ENCODE data around the gene NEURL3.

NEURL3 gene

DNA sequence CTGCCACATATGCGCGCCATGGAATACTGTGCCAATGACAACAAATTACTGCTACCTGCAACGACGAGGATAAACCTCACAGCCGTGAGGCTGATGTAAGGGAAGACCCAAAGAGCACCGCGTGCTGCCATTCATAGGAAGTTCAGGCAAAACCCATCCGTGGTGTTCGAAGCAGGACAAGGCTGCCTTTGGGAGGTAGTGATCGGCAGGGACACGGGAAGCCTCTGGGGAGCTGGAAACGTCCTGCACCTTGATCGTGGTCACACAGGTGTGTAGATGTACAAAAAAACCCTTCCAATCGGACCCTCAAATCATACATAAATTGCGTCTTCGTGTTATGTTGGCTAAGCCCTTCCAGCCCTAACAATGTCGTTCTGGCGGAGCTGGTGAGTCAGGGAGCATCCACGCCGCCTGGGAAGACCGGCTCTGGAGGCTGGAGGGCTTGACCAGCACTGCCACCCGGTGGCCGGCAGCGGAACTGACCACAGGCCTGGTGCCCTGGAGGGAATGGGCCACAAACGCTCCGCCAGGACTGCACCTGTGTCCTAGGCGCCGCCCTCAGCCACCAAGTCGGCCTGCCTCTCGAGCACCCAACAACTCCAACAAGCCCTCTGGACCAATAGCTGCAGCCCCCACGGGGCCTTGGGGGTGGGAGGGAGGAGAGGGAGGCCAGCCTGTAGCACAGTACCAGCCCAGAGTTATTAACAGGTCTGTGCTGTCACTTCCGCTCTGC is 4.1 kb upstream of the NEURL3 start (continued):
- TF ChIP-seq ZNF654 (tag by site-specific recombination; IDR thresholded peaks at IDR 0.05; ENCODE audit: low read depth) (peak; percentile 73), ZBTB7A (tag by site-specific recombination; IDR thresholded peaks at IDR 0.05; ENCODE audit: low read depth) (no peak), KLF8 (tag by site-specific recombination; IDR thresholded peaks at IDR 0.05) (no peak), ZNF16 (tag by site-specific recombination; IDR thresholded peaks at IDR 0.05; ENCODE audit: low read depth) (no peak), EGR2 (tag by site-specific recombination; IDR thresholded peaks at IDR 0.05; ENCODE audit: low read depth) (no peak), KLF7 (tag by site-specific recombination; IDR thresholded peaks at IDR 0.05; ENCODE audit: borderline replicate concordance) (no peak), ZNF133 (tag by site-specific recombination; IDR thresholded peaks at IDR 0.05) (no peak), SP2 (tag by site-specific recombination; IDR thresholded peaks at IDR 0.05) (no peak), ZNF335 (tag by site-specific recombination; conservative IDR thresholded peaks at IDR 0.05) (peak; percentile 30), ZNF311 (tag by site-specific recombination; IDR thresholded peaks at IDR 0.05; ENCODE audit: borderline replicate concordance) (no peak), REPIN1 (tag by site-specific recombination; IDR thresholded peaks at IDR 0.05; ENCODE audit: low read depth) (no peak), ZNF776 (tag by site-specific recombination; IDR thresholded peaks at IDR 0.05; ENCODE audit: borderline replicate concordance) (no peak), ZNF132 (tag by site-specific recombination; IDR thresholded peaks at IDR 0.05; ENCODE audit: borderline replicate concordance) (no peak), BCL11B (tag by site-specific recombination; IDR thresholded peaks at IDR 0.05; ENCODE audit: low read depth) (no peak), ZNF302 (tag by site-specific recombination; IDR thresholded peaks at IDR 0.05; ENCODE audit: low read depth) (no peak), SETDB1 (IDR thresholded peaks at IDR 0.05; ENCODE audit: insufficient read length, low read length) (no peak), OVOL3 (tag by site-specific recombination; IDR thresholded peaks at IDR 0.05) (no peak), ZNF416 (tag by site-specific recombination; IDR thresholded peaks at IDR 0.05) (no peak), ZNF600 (tag by site-specific recombination; IDR thresholded peaks at IDR 0.05) (peak; percentile 98)
- TF ChIP-seq, protein P1, sequence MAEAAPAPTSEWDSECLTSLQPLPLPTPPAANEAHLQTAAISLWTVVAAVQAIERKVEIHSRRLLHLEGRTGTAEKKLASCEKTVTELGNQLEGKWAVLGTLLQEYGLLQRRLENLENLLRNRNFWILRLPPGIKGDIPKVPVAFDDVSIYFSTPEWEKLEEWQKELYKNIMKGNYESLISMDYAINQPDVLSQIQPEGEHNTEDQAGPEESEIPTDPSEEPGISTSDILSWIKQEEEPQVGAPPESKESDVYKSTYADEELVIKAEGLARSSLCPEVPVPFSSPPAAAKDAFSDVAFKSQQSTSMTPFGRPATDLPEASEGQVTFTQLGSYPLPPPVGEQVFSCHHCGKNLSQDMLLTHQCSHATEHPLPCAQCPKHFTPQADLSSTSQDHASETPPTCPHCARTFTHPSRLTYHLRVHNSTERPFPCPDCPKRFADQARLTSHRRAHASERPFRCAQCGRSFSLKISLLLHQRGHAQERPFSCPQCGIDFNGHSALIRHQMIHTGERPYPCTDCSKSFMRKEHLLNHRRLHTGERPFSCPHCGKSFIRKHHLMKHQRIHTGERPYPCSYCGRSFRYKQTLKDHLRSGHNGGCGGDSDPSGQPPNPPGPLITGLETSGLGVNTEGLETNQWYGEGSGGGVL (tag by site-specific recombination; IDR thresholded peaks at IDR 0.05): no peak
- TF ChIP-seq, protein P2, sequence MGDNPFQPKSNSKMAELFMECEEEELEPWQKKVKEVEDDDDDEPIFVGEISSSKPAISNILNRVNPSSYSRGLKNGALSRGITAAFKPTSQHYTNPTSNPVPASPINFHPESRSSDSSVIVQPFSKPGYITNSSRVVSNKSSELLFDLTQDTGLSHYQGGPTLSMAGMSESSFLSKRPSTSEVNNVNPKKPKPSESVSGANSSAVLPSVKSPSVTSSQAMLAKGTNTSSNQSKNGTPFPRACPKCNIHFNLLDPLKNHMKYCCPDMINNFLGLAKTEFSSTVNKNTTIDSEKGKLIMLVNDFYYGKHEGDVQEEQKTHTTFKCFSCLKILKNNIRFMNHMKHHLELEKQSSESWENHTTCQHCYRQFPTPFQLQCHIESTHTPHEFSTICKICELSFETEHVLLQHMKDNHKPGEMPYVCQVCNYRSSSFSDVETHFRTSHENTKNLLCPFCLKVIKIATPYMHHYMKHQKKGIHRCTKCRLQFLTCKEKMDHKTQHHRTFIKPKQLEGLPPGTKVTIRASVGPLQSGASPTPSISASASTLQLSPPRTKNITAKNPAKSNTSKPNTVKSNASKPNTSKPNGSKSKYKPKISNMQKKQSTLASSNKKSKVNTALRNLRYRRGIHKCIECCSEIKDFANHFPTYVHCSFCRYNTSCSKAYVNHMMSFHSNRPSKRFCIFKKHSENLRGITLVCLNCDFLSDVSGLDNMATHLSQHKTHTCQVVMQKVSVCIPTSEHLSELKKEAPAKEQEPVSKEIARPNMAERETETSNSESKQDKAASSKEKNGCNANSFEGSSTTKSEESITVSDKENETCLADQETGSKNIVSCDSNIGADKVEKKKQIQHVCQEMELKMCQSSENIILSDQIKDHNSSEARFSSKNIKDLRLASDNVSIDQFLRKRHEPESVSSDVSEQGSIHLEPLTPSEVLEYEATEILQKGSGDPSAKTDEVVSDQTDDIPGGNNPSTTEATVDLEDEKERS (tag by site-specific recombination; IDR thresholded peaks at IDR 0.05): no peak

DNA sequence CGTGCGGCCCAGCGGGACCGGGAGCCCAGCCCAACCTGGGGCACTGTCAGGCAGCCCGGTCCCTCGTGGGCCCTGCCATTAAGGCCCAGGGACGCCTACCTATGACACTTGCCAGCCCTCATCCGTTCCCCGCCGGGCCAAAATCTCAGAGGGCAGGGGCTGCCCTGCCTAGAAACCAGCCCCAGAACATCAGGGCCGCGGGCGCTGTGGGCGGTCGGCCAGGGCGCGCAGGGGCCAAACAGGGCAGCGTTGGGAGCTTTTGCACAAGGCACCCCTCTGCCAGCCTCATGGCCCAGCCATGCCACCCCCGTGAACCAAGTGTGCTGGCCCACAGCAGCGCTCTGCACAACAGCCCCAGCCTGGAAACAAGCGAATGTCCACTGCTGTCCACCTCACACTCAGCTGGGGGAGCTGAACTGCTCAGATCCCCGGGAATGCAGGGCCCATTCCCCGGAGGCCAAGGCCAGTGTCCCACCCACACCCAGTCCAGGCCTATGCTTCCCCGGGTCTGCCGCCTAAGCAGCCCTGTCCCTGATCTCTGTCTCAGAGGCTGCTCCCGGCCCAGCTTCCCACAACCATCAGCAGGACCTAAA is 3.5 kb upstream of the NEURL3 start:
- H3K9me3 ChIP-seq (ENCODE audit: control insufficient read depth, insufficient read depth, low read depth, low read length): no peaks in the 10 kb centered on the region
- H3K4me3 ChIP-seq (ENCODE audit: low read depth, low read length): no peak overlapping the region
- POLR2A ChIA-PET: interaction anchor here (0.5 to 1.0 kb wide), 2 partner anchors 156 to 179 kb away, joined by 3 to 4 read pairs; no protein-coding TSS in a partner anchor
- CTCF ChIA-PET: interaction anchor here (0.6 to 7.1 kb wide), 39 partner anchors 9 to 516 kb away, joined by 3 to 113 read pairs (median 4); partner anchors contain the start of genes ASTL, CIAO1 and TMEM127
- TF ChIP-seq ZBTB8A (tag by site-specific recombination; IDR thresholded peaks at IDR 0.05): no peak
- TF ChIP-seq, protein P3, sequence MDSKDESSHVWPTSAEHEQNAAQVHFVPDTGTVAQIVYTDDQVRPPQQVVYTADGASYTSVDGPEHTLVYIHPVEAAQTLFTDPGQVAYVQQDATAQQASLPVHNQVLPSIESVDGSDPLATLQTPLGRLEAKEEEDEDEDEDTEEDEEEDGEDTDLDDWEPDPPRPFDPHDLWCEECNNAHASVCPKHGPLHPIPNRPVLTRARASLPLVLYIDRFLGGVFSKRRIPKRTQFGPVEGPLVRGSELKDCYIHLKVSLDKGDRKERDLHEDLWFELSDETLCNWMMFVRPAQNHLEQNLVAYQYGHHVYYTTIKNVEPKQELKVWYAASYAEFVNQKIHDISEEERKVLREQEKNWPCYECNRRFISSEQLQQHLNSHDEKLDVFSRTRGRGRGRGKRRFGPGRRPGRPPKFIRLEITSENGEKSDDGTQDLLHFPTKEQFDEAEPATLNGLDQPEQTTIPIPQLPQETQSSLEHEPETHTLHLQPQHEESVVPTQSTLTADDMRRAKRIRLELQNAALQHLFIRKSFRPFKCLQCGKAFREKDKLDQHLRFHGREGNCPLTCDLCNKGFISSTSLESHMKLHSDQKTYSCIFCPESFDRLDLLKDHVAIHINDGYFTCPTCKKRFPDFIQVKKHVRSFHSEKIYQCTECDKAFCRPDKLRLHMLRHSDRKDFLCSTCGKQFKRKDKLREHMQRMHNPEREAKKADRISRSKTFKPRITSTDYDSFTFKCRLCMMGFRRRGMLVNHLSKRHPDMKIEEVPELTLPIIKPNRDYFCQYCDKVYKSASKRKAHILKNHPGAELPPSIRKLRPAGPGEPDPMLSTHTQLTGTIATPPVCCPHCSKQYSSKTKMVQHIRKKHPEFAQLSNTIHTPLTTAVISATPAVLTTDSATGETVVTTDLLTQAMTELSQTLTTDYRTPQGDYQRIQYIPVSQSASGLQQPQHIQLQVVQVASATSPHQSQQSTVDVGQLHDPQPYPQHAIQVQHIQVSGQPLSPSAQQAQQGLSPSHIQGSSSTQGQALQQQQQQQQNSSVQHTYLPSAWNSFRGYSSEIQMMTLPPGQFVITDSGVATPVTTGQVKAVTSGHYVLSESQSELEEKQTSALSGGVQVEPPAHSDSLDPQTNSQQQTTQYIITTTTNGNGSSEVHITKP (tag by site-specific recombination; IDR thresholded peaks at IDR 0.05): peak; percentile 14; the same call in 1 of the 2 replicates
- H3K4me1 ChIP-seq (ENCODE audit: control insufficient read depth, insufficient read depth, low read length): no peaks in the 10 kb centered on the region
- H3K27ac ChIP-seq (ENCODE audit: extremely low read depth, low read depth, low read length): no peak overlapping the region
- H3K36me3 ChIP-seq (ENCODE audit: control insufficient read depth in 2 of 2, insufficient read depth in 1 of 2, low read length in 2 of 2): no peaks in the 10 kb centered on the region

Measured in HEK293 (cell line).